Measurements from ENCODE around the gene SMIM27. TPM values are rescaled to one million over a fixed set of nuclear protein-coding genes. Genes with fewer than 3 reads are reported as not detected.

Gene SMIM27
- total and polyA plus RNA-seq, 9 donors, result 4.8 to 16.3 (median 9.2) TPM

Other genes starting within 250 kb of the SMIM27 start
- 10 to 100 TPM; 21.8 to 46.3 (median 30.5) TPM for gene ACO1, start 167.7 kb upstream of the SMIM27 start, total RNA-seq
- 100 to 1,000 TPM in 1 of 2 donors, 10 to 100 TPM in 1; 15.6 to 111 TPM for gene ACO1, start 167.7 kb upstream of the SMIM27 start, polyA plus RNA-seq
- 1 to 10 TPM; 6.4 to 9.5 (median 7.1) TPM for gene RIGI, start 26.1 kb upstream of the SMIM27 start, total RNA-seq
- 10 to 100 TPM in 1 of 2 donors, 1 to 10 TPM in 1; 5.4 to 16.7 TPM for gene RIGI, start 26.1 kb upstream of the SMIM27 start, polyA plus RNA-seq
- gene TOPORS, start 259 bp downstream of the SMIM27 start, total RNA-seq, result 10 to 100 TPM; 18.8 to 31.8 (median 20.9) TPM
- gene TOPORS, start 259 bp downstream of the SMIM27 start, polyA plus RNA-seq, result 10 to 100 TPM; 15.1 to 20.9 TPM
- gene NDUFB6, start 20.8 kb downstream of the SMIM27 start, total RNA-seq, result 10 to 100 TPM; 31.9 to 42.5 (median 38.8) TPM
- gene NDUFB6, start 20.8 kb downstream of the SMIM27 start, polyA plus RNA-seq, result 10 to 100 TPM; 19.6 to 30.3 TPM
- under 1 TPM in 2 of 7 donors, not detected in 5; 0.05 TPM for gene TAF1L, start 83.3 kb downstream of the SMIM27 start, total RNA-seq
- gene TAF1L, start 83.3 kb downstream of the SMIM27 start, polyA plus RNA-seq, result under 1 TPM in 1 of 2 donors, not detected in 1; 0.03 TPM
- under 1 TPM in 4 of 7 donors, not detected in 3; 0.05 to 0.69 (median 0.25) TPM for gene TMEM215, start 231.2 kb downstream of the SMIM27 start, total RNA-seq
- gene TMEM215, start 231.2 kb downstream of the SMIM27 start, polyA plus RNA-seq, result under 1 TPM; 0.35 TPM